SK-N-SH (cell line): ENCODE measurements around the gene SLCO2A1. TPM values are rescaled to one million over a fixed set of nuclear protein-coding genes. Genes with fewer than 3 reads are reported as not detected.

Experiments
- CTCF ChIA-PET: fragments of 300-600, 350-600 bp; formaldehyde crosslinking; extraction: SDS; loops from one replicate; lab custom pipeline; 2021; lab: Yijun Ruan, JAX
- POLR2A ChIA-PET: fragments of 350-600 bp; sonication (Branson Sonifier 250); formaldehyde crosslinking; extraction: SDS; loops from one replicate; lab custom pipeline; 2020; ENCODE audit warnings: antibody characterized with exemption, inconsistent platforms; lab: Yijun Ruan, JAX
- DNase-seq: peaks from one replicate; pipeline ENCODE4 v3.0.0; 2012
- H2AFZ ChIP-seq: fragments of 200-600 bp; sonication (generic); 2 replicates; pipeline ENCODE4 v1.8.1; 2016; ENCODE audit warnings: antibody characterized with exemption, mild to moderate bottlenecking, low read depth
- H3F3A ChIP-seq: fragments of 200-600 bp; sonication (generic); replicated peaks from 2 replicates; pipeline ENCODE3; 2016; ENCODE audit warnings: antibody characterized with exemption, mild to moderate bottlenecking; ENCODE audit not compliant: insufficient read depth
- H3K27ac ChIP-seq, 2 experiments: fragments of 200-500 bp in 1 of 2; fragments of 200-600 bp in 1 of 2; sonication (Bioruptor generic) in 1 of 2; sonication (generic), shearing (Covaris generic) in 1 of 2; 2 replicates each; pipeline versions ENCODE4 v1.5.1 to v1.6.1; 2014 to 2016; ENCODE audit warnings: low read depth in 2 of 2, inconsistent platforms in 1 of 2, low read length in 1 of 2, mild to moderate bottlenecking in 1 of 2, mixed read lengths in 1 of 2
- H3K27me3 ChIP-seq: fragments of 200-600 bp; sonication (generic), shearing (Covaris generic); 2 replicates; pipeline ENCODE4 v1.6.1; 2016; ENCODE audit warnings: mixed run types; ENCODE audit not compliant: insufficient read depth
- H3K36me3 ChIP-seq, 2 experiments: fragments of 200-500 bp in 1 of 2; fragments of 200-600 bp in 1 of 2; sonication (Bioruptor generic) in 1 of 2; sonication (generic) in 1 of 2; replicated peaks in 1 of 2; 2 replicates each; pipeline versions ENCODE3 to v1.5.1; 2014 to 2016; ENCODE audit warnings: low read length in 1 of 2, mild to moderate bottlenecking in 1 of 2; ENCODE audit not compliant: insufficient read depth in 2 of 2, control insufficient read depth in 1 of 2
- H3K4me1 ChIP-seq, 2 experiments: fragments of 200-500 bp in 1 of 2; fragments of 200-600 bp in 1 of 2; sonication (Bioruptor generic) in 1 of 2; sonication (generic), shearing (Covaris generic) in 1 of 2; 2 replicates each; pipeline versions ENCODE4 v1.5.1 to v1.6.1; 2014 to 2016; ENCODE audit warnings: low read depth in 1 of 2, low read length in 1 of 2, mixed run types in 1 of 2; ENCODE audit not compliant: insufficient read depth in 2 of 2, control insufficient read depth in 1 of 2
- H3K4me2 ChIP-seq: fragments of 200-600 bp; sonication (generic), shearing (Covaris generic); 2 replicates; pipeline ENCODE4 v1.6.1; 2017; ENCODE audit warnings: mixed run types
- H3K4me3 ChIP-seq, 2 experiments: fragments of 200-500 bp in 1 of 2; fragments of 200-600 bp in 1 of 2; sonication (Bioruptor generic) in 1 of 2; sonication (generic), shearing (Covaris generic) in 1 of 2; 2 replicates each; pipeline versions ENCODE4 v1.5.1 to v1.8.1; 2014 to 2016; ENCODE audit warnings: low read depth in 2 of 2, inconsistent platforms in 1 of 2, low read length in 1 of 2, mild to moderate bottlenecking in 1 of 2, mixed read lengths in 1 of 2, moderate library complexity in 1 of 2
- H3K79me2 ChIP-seq: fragments of 200-600 bp; sonication (generic); 2 replicates; pipeline ENCODE4 v1.8.1; 2017; ENCODE audit warnings: mild to moderate bottlenecking; ENCODE audit not compliant: insufficient read depth
- H3K9ac ChIP-seq: fragments of 200-600 bp; sonication (generic); 2 replicates; pipeline ENCODE4 v1.6.1; 2017; ENCODE audit warnings: mixed run types
- H3K9me2 ChIP-seq: fragments of 200-600 bp; sonication (generic); 2 replicates; pipeline ENCODE4 v1.6.1; 2017; ENCODE audit warnings: mixed run types
- H3K9me3 ChIP-seq: fragments of 200-600 bp; sonication (generic); 2 replicates; pipeline ENCODE4 v1.6.1; 2017; ENCODE audit warnings: mixed run types, mild to moderate bottlenecking, moderate library complexity
- H4K20me1 ChIP-seq: fragments of 200-600 bp; sonication (generic); 2 replicates; pipeline ENCODE4 v1.6.1; 2017; ENCODE audit warnings: mild to moderate bottlenecking, mixed run types; ENCODE audit not compliant: insufficient read depth
- ELF1 ChIP-seq: IDR thresholded peaks from 2 replicates; pipeline ENCODE4 v1.4.0; 2012
- EZH2phosphoT487 ChIP-seq: fragments of 200-600 bp; sonication (generic); IDR thresholded peaks from 2 replicates; pipeline ENCODE4 v1.6.1; 2017; ENCODE audit warnings: low read depth, mixed run types, mild to moderate bottlenecking, antibody characterized with exemption, moderate library complexity, borderline replicate concordance
- FOSL2 ChIP-seq: IDR thresholded peaks from 2 replicates; pipeline ENCODE4 v1.4.0; 2012; ENCODE audit warnings: low read depth, mild to moderate bottlenecking, moderate library complexity, borderline replicate concordance
- IRF3 ChIP-seq: fragments of 150-350 bp; IDR thresholded peaks from 2 replicates; pipeline ENCODE4 v1.6.1; 2016; ENCODE audit warnings: mild to moderate bottlenecking, low read depth, low read length
- MAX ChIP-seq: IDR thresholded peaks from 2 replicates; pipeline ENCODE4 v1.4.0; 2012; ENCODE audit warnings: low read depth
- MEF2A ChIP-seq: IDR thresholded peaks from 2 replicates; pipeline ENCODE4 v1.4.0; 2012; ENCODE audit warnings: low read depth, borderline replicate concordance
- MXI1 ChIP-seq: IDR thresholded peaks from 2 replicates; pipeline ENCODE4 v1.6.1; 2012; ENCODE audit warnings: mild to moderate bottlenecking, low read depth, low read length, improper control_type of control experiment
- NFIC ChIP-seq: IDR thresholded peaks from 2 replicates; pipeline ENCODE4 v1.4.0; 2012; ENCODE audit warnings: borderline replicate concordance
- PBX3 ChIP-seq: IDR thresholded peaks from 2 replicates; pipeline ENCODE4; 2012
- POLR2AphosphoS5 ChIP-seq: IDR thresholded peaks from 2 replicates; pipeline ENCODE4 v1.6.1; 2012; ENCODE audit warnings: low read depth, low read length
- RAD21 ChIP-seq: IDR thresholded peaks from 2 replicates; pipeline ENCODE4 v1.6.1; 2012; ENCODE audit warnings: mild to moderate bottlenecking, low read length
- REST ChIP-seq: IDR thresholded peaks from 2 replicates; pipeline ENCODE4 v1.6.1; 2012; ENCODE audit warnings: mild to moderate bottlenecking, low read depth, low read length, moderate library complexity
- RXRA ChIP-seq: IDR thresholded peaks from 2 replicates; pipeline ENCODE4 v1.4.0; 2012; ENCODE audit warnings: low read depth, mild to moderate bottlenecking, borderline replicate concordance
- SMC3 ChIP-seq: IDR thresholded peaks from 2 replicates; pipeline ENCODE4 v1.6.1; 2012; ENCODE audit warnings: low read depth, low read length, improper control_type of control experiment
- TAF1 ChIP-seq: IDR thresholded peaks from 2 replicates; pipeline ENCODE4 v1.6.1; 2012; ENCODE audit warnings: low read depth, mild to moderate bottlenecking, low read length, moderate library complexity, borderline replicate concordance
- TCF12 ChIP-seq: IDR thresholded peaks from 2 replicates; pipeline ENCODE4 v1.4.0; 2012
- USF1 ChIP-seq: IDR thresholded peaks from 2 replicates; pipeline ENCODE4 v1.4.0; 2012; ENCODE audit warnings: low read depth, borderline replicate concordance
- USF2 ChIP-seq: fragments of 150-350 bp; IDR thresholded peaks from 2 replicates; pipeline ENCODE4 v1.6.1; 2017; ENCODE audit warnings: antibody characterized with exemption, low read length, low read depth, borderline replicate concordance
- YY1 ChIP-seq: IDR thresholded peaks from 2 replicates; pipeline ENCODE4 v1.4.0; 2012; ENCODE audit warnings: low read depth, mild to moderate bottlenecking
- ZBTB33 ChIP-seq: IDR thresholded peaks from 2 replicates; pipeline ENCODE4 v1.4.0; 2012; ENCODE audit warnings: low read depth, borderline replicate concordance
- WGBS: methylation state at CpG from one replicate; pipeline ENCODE4 v1.1.6; 2017; ENCODE audit warnings: low lambda C conversion rate; 5-methylcytosine and 5-hydroxymethylcytosine counted together
- polyA plus RNA-seq, 3 experiments: library from polyadenylated mRNA; depleted of rRNA; stranded (reverse); fragments of >200 nt; gene quantifications; 2 replicates each; pipeline ENCODE4 v1.2.3, GENCODE V29; 2012

The SLCO2A1 gene
- polyA plus RNA-seq, 1 of the 3 experiments (the other 2 are of a cell fraction) = 9.3 TPM

- Histone ChIP-seq H3K4me3 (no peak overlapping the region), H3K4me2 (no peak overlapping the region), H3K79me2 (no peaks in the 10 kb centered on the region), H3K27me3 (0 out of 2 replicates have a peak, but pooled peaks cover 4% of the 10 kb centered on the region), H3K9me3 (no peaks in the 10 kb centered on the region), H3K27ac (no peak overlapping the region), H3K4me1 (peaks cover 0 to 2% of the 10 kb centered on the region in 2 experiments; a peak in 1 of 4 replicates), H3K36me3 (no peaks in the 10 kb centered on the region), H4K20me1 (no peaks in the 10 kb centered on the region), H3F3A (no peaks in the 10 kb centered on the region), H3K9me2 (no peaks in the 10 kb centered on the region), H2AFZ (no peak overlapping the region), H3K9ac (no peak overlapping the region)
- 69% methylated on average over 10 of the region's 13 CpGs for WGBS
- CTCF ChIA-PET = interaction anchor here (1.2 to 3.2 kb wide), 4 partner anchors 8 to 289 kb away, joined by 3 to 17 read pairs (median 5); no protein-coding TSS in a partner anchor
- POLR2A ChIA-PET = no interaction called here
- TF ChIP-seq RAD21 = no peak
- TF ChIP-seq EZH2phosphoT487 = no peak
- no peak for TF ChIP-seq FOSL2
- TF ChIP-seq IRF3 = no peak
- no peak for TF ChIP-seq REST
- TF ChIP-seq RXRA = no peak
- no peak for TF ChIP-seq SMC3
- no peak for TF ChIP-seq YY1
- TF ChIP-seq MEF2A = no peak
- no peak for TF ChIP-seq ELF1
- TF ChIP-seq USF1 = no peak
- TF ChIP-seq USF2 = no peak
- TF ChIP-seq MAX = no peak
- TF ChIP-seq TAF1 = no peak
- TF ChIP-seq PBX3 = no peak
- no peak for TF ChIP-seq ZBTB33
- TF ChIP-seq NFIC = no peak
- TF ChIP-seq POLR2AphosphoS5 = no peak
- TF ChIP-seq MXI1 = no peak
- TF ChIP-seq TCF12 = no peak
- DNase-seq = no peak
Measured at GRCh38 chr3:133935843-133936769, 93.6 kb downstream of the SLCO2A1 start.
